Astrocyte (in vitro differentiated cells and primary cell): Measurements from ENCODE around the gene BLVRB. TPM values are rescaled to one million over a fixed set of nuclear protein-coding genes. Genes with fewer than 3 reads are reported as not detected.
A peak's percentile ranks its signal among the peaks of the same experiment; 100 is the strongest.
"Not testable (repeated sequence)": the region's sequence is repeated elsewhere in the genome, so short reads cannot be mapped to it uniquely, and the experiment has no call there.

Experiments
- DNase-seq: peaks from one replicate; pipeline ENCODE4 v3.0.0-alpha.2; 2010; ENCODE audit warnings: low read depth
- FAIRE-seq: peaks from 2 replicates; lab custom pipeline; 2011; peaks lifted over from hg19 to GRCh38; lab: Jason Lieb, UNC
- H2AFZ ChIP-seq: 2 replicates; pipeline ENCODE4 v1.6.0; 2012; ENCODE audit warnings: low read depth, low read length, inconsistent platforms
- H3K27ac ChIP-seq: 2 replicates; pipeline ENCODE4 v1.5.1; 2011; ENCODE audit warnings: low read depth, low read length, inconsistent platforms
- H3K27me3 ChIP-seq: 2 replicates; pipeline ENCODE4 v1.6.0; 2011; ENCODE audit warnings: low read length, inconsistent platforms; ENCODE audit not compliant: insufficient read depth
- H3K36me3 ChIP-seq: 2 replicates; pipeline ENCODE4 v1.5.1; 2011; ENCODE audit warnings: low read length, inconsistent platforms; ENCODE audit not compliant: insufficient read depth
- H3K4me1 ChIP-seq: 2 replicates; pipeline ENCODE4 v1.5.1; 2011; ENCODE audit warnings: low read length, inconsistent platforms; ENCODE audit not compliant: insufficient read depth
- H3K4me2 ChIP-seq: 2 replicates; pipeline ENCODE4 v1.6.0; 2012; ENCODE audit warnings: low read length, inconsistent platforms
- H3K4me3 ChIP-seq: 2 replicates; pipeline ENCODE4 v1.5.1; 2011; ENCODE audit warnings: low read depth, mild to moderate bottlenecking, low read length, inconsistent platforms; ENCODE audit not compliant: insufficient read depth
- H3K79me2 ChIP-seq: 2 replicates; pipeline ENCODE4 v1.6.0; 2012; ENCODE audit warnings: mild to moderate bottlenecking, low read length, inconsistent platforms; ENCODE audit not compliant: insufficient read depth
- H3K9ac ChIP-seq: 2 replicates; pipeline ENCODE4 v1.6.0; 2012; ENCODE audit warnings: mild to moderate bottlenecking, low read length, inconsistent platforms
- H3K9me3 ChIP-seq: 2 replicates; pipeline ENCODE4 v1.5.1; 2012; ENCODE audit warnings: low read depth, mild to moderate bottlenecking, low read length, inconsistent platforms; ENCODE audit not compliant: insufficient read depth
- H4K20me1 ChIP-seq: 2 replicates; pipeline ENCODE4 v1.6.0; 2012; ENCODE audit warnings: low read length, inconsistent platforms; ENCODE audit not compliant: insufficient read depth
- H3K27ac Mint-ChIP-seq: one replicate; pipeline ENCODE4 v1.8.0; 2021; ENCODE audit warnings: mild to moderate bottlenecking, mixed read lengths; ENCODE audit not compliant: unreplicated experiment
- H3K27me3 Mint-ChIP-seq: one replicate; pipeline ENCODE4 v1.8.0; 2021; ENCODE audit warnings: low read depth, mixed read lengths; ENCODE audit not compliant: unreplicated experiment
- H3K36me3 Mint-ChIP-seq: one replicate; pipeline ENCODE4 v1.8.0; 2021; ENCODE audit warnings: low read depth, mixed read lengths; ENCODE audit not compliant: unreplicated experiment
- H3K4me1 Mint-ChIP-seq: one replicate; pipeline ENCODE4 v1.8.0; 2021; ENCODE audit warnings: low read depth, mixed read lengths; ENCODE audit not compliant: unreplicated experiment
- H3K4me3 Mint-ChIP-seq: one replicate; pipeline ENCODE4 v1.8.0; 2021; ENCODE audit warnings: mild to moderate bottlenecking, moderate library complexity, mixed read lengths; ENCODE audit not compliant: unreplicated experiment
- H3K9me3 Mint-ChIP-seq: one replicate; pipeline ENCODE4 v1.8.0; 2021; ENCODE audit warnings: mild to moderate bottlenecking, mixed read lengths; ENCODE audit not compliant: unreplicated experiment
- CTCF ChIP-seq: IDR thresholded peaks from 2 replicates; pipeline ENCODE4 v1.5.1; 2011; ENCODE audit warnings: low read depth, mild to moderate bottlenecking, inconsistent platforms, low read length, moderate library complexity; ENCODE audit not compliant: insufficient read depth
- EZH2 ChIP-seq: IDR thresholded peaks from 2 replicates; pipeline ENCODE4 v1.6.1; 2012; ENCODE audit warnings: mild to moderate bottlenecking, low read length, inconsistent platforms; ENCODE audit not compliant: insufficient read depth
- total RNA-seq: library from RNA; stranded (reverse); gene quantifications from 2 replicates; pipeline ENCODE4 v1.2.1, GENCODE V29; 2021

Gene BLVRB
- total RNA-seq, 1 donor from 2014 or later = 27.1 TPM

- Mint-ChIP-seq H3K4me1 (peaks cover 11% of the 10 kb centered on the region), H3K4me3 (peak overlapping the region; percentile 80), H3K27me3 (no peaks in the 10 kb centered on the region), H3K9me3 (no peaks in the 10 kb centered on the region), H3K27ac (peak overlapping the region; percentile 100), H3K36me3 (no peaks in the 10 kb centered on the region)
- no peaks in the 10 kb centered on the region for H4K20me1 ChIP-seq
- TF ChIP-seq EZH2 = no peak
- TF ChIP-seq CTCF = no peak
- no peaks in the 10 kb centered on the region for H3K36me3 ChIP-seq
- peak overlapping the region; percentile 87 for H3K9ac ChIP-seq
- DNase-seq = peak; percentile 81
- FAIRE-seq = no peak
- H3K4me2 ChIP-seq = peak overlapping the region; percentile 81
- H3K4me1 ChIP-seq = peaks cover 8% of the 10 kb centered on the region
- H3K27ac ChIP-seq = peak overlapping the region; percentile 85
- no peaks in the 10 kb centered on the region for H3K79me2 ChIP-seq
- peak overlapping the region; percentile 83 for H2AFZ ChIP-seq
- no peaks in the 10 kb centered on the region for H3K9me3 ChIP-seq
- H3K4me3 ChIP-seq = peak overlapping the region; percentile 55
- H3K27me3 ChIP-seq = no peaks in the 10 kb centered on the region
Measured at GRCh38 chr19:40433391-40434216, 31.9 kb downstream of the BLVRB start.

GRCh38 chr19:40432760-40433159 is 32.8 kb downstream of the BLVRB start:
- H3K36me3 Mint-ChIP-seq, H3K9me3 ChIP-seq, H3K27me3 Mint-ChIP-seq, H3K27ac ChIP-seq, H3K79me2 ChIP-seq, FAIRE-seq, H2AFZ ChIP-seq, H3K36me3 ChIP-seq, DNase-seq, H4K20me1 ChIP-seq, H3K4me1 ChIP-seq, H3K27me3 ChIP-seq, H3K9me3 Mint-ChIP-seq: not testable (repeated sequence)
- peak overlapping the region; percentile 81 for H3K4me2 ChIP-seq
- H3K27ac Mint-ChIP-seq = peak overlapping the region; percentile 100
- peak overlapping the region; percentile 87 for H3K9ac ChIP-seq
- peak overlapping the region; percentile 55 for H3K4me3 ChIP-seq
- H3K4me3 Mint-ChIP-seq = peak overlapping the region; percentile 80
- H3K4me1 Mint-ChIP-seq = peaks cover 11% of the 10 kb centered on the region

- H3K79me2 ChIP-seq = no peaks in the 10 kb centered on the region
- no peak overlapping the region for H3K4me3 ChIP-seq
- H3K27ac ChIP-seq = no peak overlapping the region
- no peaks in the 10 kb centered on the region for H3K27me3 Mint-ChIP-seq
- no peaks in the 10 kb centered on the region for H3K36me3 ChIP-seq
- H3K4me1 ChIP-seq = peaks cover 8% of the 10 kb centered on the region
- no peaks in the 10 kb centered on the region for H3K9me3 ChIP-seq
- no peaks in the 10 kb centered on the region for H4K20me1 ChIP-seq
- no peak overlapping the region for H3K9ac ChIP-seq
- no peak overlapping the region for H3K27ac Mint-ChIP-seq
- H3K9me3 Mint-ChIP-seq = no peaks in the 10 kb centered on the region
- H3K36me3 Mint-ChIP-seq = no peaks in the 10 kb centered on the region
- TF ChIP-seq EZH2 (no peak), CTCF (no peak)
- peaks cover 11% of the 10 kb centered on the region for H3K4me1 Mint-ChIP-seq
- no peak overlapping the region for H2AFZ ChIP-seq
- H3K27me3 ChIP-seq = no peaks in the 10 kb centered on the region
- FAIRE-seq (no peak), DNase-seq (no peak)
- no peak overlapping the region for H3K4me2 ChIP-seq
- H3K4me3 Mint-ChIP-seq = no peak overlapping the region
Measured at GRCh38 chr19:40431698-40432097, 33.8 kb downstream of the BLVRB start.

GRCh38 chr19:40430242-40430641 is 35.3 kb downstream of the BLVRB start:
- not testable (repeated sequence) for H3K27me3 ChIP-seq, H3K36me3 Mint-ChIP-seq, H3K27ac ChIP-seq, H3K79me2 ChIP-seq, H3K9me3 Mint-ChIP-seq, FAIRE-seq, DNase-seq, H3K36me3 ChIP-seq, H3K27ac Mint-ChIP-seq, H3K4me3 Mint-ChIP-seq, H3K4me2 ChIP-seq, H3K9me3 ChIP-seq, H3K9ac ChIP-seq, H3K4me3 ChIP-seq, H3K27me3 Mint-ChIP-seq, H4K20me1 ChIP-seq, H2AFZ ChIP-seq
- peaks cover 11% of the 10 kb centered on the region for H3K4me1 Mint-ChIP-seq
- peaks cover 11% of the 10 kb centered on the region for H3K4me1 ChIP-seq
